ENCODE data around the gene CTSW.

Gene CTSW

DNA sequence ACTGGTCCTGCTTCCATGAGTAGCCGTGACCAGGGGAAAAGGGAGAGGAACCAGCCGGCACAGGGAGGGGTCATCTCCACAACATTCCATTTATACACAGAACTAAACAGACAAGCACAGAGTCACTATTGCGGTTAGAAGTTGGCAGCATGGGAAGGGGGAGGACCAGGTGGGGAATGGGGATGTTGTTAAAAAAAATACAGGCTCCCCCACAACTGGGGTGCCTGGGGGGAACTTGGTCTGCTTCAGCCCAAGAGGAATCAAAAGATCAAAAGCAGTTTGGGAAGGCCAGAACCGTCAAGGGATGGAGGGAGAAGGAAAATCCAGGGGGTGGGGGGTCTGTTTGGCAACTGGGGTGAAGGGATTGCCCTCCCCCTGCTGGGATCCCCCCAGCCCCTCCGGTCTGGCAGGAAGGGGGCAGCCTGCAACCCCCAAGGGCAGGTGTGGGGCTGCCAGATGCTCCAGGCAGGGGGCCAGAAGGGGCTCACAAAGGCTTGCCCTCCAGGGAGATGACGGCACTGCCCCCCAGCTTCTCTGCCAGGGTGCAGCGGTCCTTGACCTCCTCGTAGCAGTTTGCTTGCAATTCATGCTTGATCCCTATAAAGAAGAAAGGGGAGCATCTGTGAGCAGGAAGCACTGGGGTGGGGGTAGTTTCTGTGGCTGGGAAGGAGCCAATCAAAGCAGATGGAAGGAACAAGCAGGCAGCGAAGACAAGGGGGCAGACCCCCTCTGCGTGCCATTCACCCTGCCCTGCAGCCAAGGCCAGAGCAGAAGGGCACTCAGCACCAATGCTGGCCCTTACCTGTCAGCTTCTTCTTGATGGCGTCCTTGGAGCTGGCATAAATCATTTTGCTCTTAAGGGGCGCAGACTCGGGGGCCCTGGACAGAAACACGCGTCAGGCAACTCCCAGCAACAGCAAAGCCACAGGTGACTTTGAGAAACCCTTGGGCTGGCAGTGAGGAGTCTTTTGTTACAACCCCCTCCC, 24.5 kb upstream of the CTSW start:
- H3K4me2 ChIP-seq (ENCODE audit: low read length) = no peak overlapping the region
- H3K27me3 ChIP-seq (ENCODE audit: insufficient read depth, low read length) = no peaks in the 10 kb centered on the region
- 0 out of 2 replicates have a peak, but pooled peaks cover 5% of the 10 kb centered on the region for H3F3A ChIP-seq (ENCODE audit: insufficient read depth, low read length)
- H3K9ac ChIP-seq (ENCODE audit: low read length) = no peak overlapping the region
- H3K9me3 ChIP-seq (ENCODE audit: low read length) = no peaks in the 10 kb centered on the region
- no peaks in the 10 kb centered on the region for H3K9me2 ChIP-seq (ENCODE audit: low read depth, low read length)
- H3K36me3 ChIP-seq (ENCODE audit: insufficient read depth, low read length) = peaks cover 67% of the 10 kb centered on the region
- no peak overlapping the region for H2AFZ ChIP-seq (ENCODE audit: low read length)
- no peak overlapping the region for H3K27ac ChIP-seq (ENCODE audit: low read depth, low read length, poor library complexity, severe bottlenecking)
- peaks cover 20% of the 10 kb centered on the region for H3K4me1 ChIP-seq (ENCODE audit: insufficient read depth, low read length, severe bottlenecking)
- H3K79me2 ChIP-seq (ENCODE audit: insufficient read depth, low read length) = peaks cover 17% of the 10 kb centered on the region
- TF ChIP-seq, protein P1, sequence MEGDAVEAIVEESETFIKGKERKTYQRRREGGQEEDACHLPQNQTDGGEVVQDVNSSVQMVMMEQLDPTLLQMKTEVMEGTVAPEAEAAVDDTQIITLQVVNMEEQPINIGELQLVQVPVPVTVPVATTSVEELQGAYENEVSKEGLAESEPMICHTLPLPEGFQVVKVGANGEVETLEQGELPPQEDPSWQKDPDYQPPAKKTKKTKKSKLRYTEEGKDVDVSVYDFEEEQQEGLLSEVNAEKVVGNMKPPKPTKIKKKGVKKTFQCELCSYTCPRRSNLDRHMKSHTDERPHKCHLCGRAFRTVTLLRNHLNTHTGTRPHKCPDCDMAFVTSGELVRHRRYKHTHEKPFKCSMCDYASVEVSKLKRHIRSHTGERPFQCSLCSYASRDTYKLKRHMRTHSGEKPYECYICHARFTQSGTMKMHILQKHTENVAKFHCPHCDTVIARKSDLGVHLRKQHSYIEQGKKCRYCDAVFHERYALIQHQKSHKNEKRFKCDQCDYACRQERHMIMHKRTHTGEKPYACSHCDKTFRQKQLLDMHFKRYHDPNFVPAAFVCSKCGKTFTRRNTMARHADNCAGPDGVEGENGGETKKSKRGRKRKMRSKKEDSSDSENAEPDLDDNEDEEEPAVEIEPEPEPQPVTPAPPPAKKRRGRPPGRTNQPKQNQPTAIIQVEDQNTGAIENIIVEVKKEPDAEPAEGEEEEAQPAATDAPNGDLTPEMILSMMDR (IDR thresholded peaks at IDR 0.05; ENCODE audit: low read length) = no peak
- no peak for TF ChIP-seq EZH2 (IDR thresholded peaks at IDR 0.05; ENCODE audit: borderline replicate concordance, low read length)
- H4K20me1 ChIP-seq (ENCODE audit: insufficient read depth, low read length) = peaks cover 5% of the 10 kb centered on the region; the same call in 1 of the 2 replicates
- no peak overlapping the region for H3K4me3 ChIP-seq (ENCODE audit: low read depth, low read length, poor library complexity, severe bottlenecking)

DNA sequence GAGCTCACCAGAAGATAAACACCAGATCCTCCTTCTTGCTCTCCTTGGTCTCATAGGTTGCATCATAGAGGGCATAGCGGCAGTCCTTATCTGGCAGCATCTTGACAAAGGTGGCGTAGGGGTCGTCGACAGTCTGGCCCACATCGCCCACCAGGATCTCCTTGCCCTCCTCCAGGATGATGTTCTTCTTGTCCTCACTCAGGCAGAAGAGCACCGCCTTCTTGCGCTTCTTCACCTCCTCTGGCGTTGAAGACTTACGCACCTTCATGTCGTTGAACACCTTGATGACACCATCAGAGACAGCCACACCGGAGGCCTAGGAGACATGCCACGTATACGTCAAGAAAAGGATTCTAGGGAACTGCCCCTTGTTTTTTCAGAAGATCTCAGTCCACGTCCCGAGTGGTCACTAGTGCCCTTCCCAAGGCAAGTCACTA, 23.7 kb upstream of the CTSW start:
- H3F3A ChIP-seq (ENCODE audit: insufficient read depth, low read length) = 0 out of 2 replicates have a peak, but pooled peaks cover 5% of the 10 kb centered on the region

DNA sequence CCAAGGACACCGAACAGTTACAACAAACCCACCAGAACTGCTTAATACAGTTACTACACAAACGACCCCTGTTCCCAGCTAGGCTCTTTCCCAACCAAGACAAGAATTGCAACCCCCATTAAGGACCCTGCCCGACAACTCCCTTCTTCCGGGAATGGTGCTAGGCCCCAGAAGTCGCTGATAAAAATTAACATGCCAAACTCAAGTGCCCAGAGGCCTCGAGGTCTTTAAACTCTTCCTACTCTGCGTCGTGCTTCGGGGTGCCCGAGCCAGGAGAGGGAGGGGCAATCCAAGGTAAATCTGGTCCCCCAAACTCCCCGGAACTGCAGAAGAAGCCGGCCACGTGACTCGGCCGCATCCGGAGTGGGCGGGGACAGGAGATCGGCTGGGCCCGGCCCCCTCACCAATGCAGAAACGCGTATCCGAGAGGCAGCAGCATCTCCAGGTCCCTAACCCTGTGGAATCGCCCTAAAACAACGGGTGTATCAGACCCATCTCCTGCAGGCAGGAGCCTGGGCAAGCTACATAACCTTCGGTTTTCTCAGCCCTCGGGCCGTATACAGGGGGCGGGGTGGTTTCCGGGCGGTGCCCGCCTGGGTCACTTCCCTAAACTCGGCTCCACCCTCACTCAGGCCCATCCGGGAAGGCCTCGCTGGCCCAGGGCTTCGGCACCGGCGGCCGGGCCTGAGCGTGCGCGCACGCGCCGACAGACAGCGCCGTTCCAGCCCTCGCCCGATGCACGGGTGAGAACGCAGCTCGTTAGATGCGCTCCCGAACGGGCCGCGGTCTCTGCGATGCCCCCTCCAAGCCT, 22.7 kb upstream of the CTSW start:
- Histone ChIP-seq H2AFZ (ENCODE audit: low read length) (no peak overlapping the region), H3K4me1 (ENCODE audit: insufficient read depth, low read length, severe bottlenecking) (peaks cover 30% of the 10 kb centered on the region), H3K27ac (ENCODE audit: low read depth, low read length, poor library complexity, severe bottlenecking) (peak overlapping the region; percentile 77), H3K9ac (ENCODE audit: low read length) (peak overlapping the region; percentile 99), H3K4me3 (ENCODE audit: low read depth, low read length, poor library complexity, severe bottlenecking) (peak overlapping the region; percentile 99), H3F3A (ENCODE audit: insufficient read depth, low read length) (0 out of 2 replicates have a peak, but pooled peaks cover 5% of the 10 kb centered on the region), H3K9me3 (ENCODE audit: low read length) (no peaks in the 10 kb centered on the region), H3K36me3 (ENCODE audit: insufficient read depth, low read length) (peaks cover 64% of the 10 kb centered on the region), H3K27me3 (ENCODE audit: insufficient read depth, low read length) (no peaks in the 10 kb centered on the region), H3K79me2 (ENCODE audit: insufficient read depth, low read length) (peaks cover 23% of the 10 kb centered on the region), H4K20me1 (ENCODE audit: insufficient read depth, low read length) (peaks cover 5% of the 10 kb centered on the region; the same call in 1 of the 2 replicates), H3K9me2 (ENCODE audit: low read depth, low read length) (no peaks in the 10 kb centered on the region), H3K4me2 (ENCODE audit: low read length) (peak overlapping the region; percentile 97)
- TF ChIP-seq, protein P1 (IDR thresholded peaks at IDR 0.05; ENCODE audit: low read length) = no peak
- TF ChIP-seq EZH2 (IDR thresholded peaks at IDR 0.05; ENCODE audit: borderline replicate concordance, low read length) = no peak

More for the DNA sequence above, 23.7 kb upstream of the CTSW start:
- Histone ChIP-seq H3K27me3 (ENCODE audit: insufficient read depth, low read length) (no peaks in the 10 kb centered on the region), H3K4me1 (ENCODE audit: insufficient read depth, low read length, severe bottlenecking) (peaks cover 20% of the 10 kb centered on the region), H3K9me2 (ENCODE audit: low read depth, low read length) (no peaks in the 10 kb centered on the region), H3K36me3 (ENCODE audit: insufficient read depth, low read length) (peaks cover 66% of the 10 kb centered on the region), H4K20me1 (ENCODE audit: insufficient read depth, low read length) (peaks cover 5% of the 10 kb centered on the region; the same call in 1 of the 2 replicates), H2AFZ (ENCODE audit: low read length) (no peak overlapping the region), H3K79me2 (ENCODE audit: insufficient read depth, low read length) (peaks cover 18% of the 10 kb centered on the region), H3K9ac (ENCODE audit: low read length) (no peak overlapping the region; the same call in 1 of the 2 replicates), H3K4me2 (ENCODE audit: low read length) (peak overlapping the region; percentile 97), H3K27ac (ENCODE audit: low read depth, low read length, poor library complexity, severe bottlenecking) (no peak overlapping the region), H3K4me3 (ENCODE audit: low read depth, low read length, poor library complexity, severe bottlenecking) (peak overlapping the region; percentile 99), H3K9me3 (ENCODE audit: low read length) (no peaks in the 10 kb centered on the region)
- TF ChIP-seq, protein P1 (IDR thresholded peaks at IDR 0.05; ENCODE audit: low read length) = no peak
- no peak for TF ChIP-seq EZH2 (IDR thresholded peaks at IDR 0.05; ENCODE audit: borderline replicate concordance, low read length)

Measured in OCI-LY1 (cell line).